GM12864 (cell line): ENCODE results near the gene POP7.

Experiments
- DNase-seq: peaks from one replicate; pipeline ENCODE4 v3.0.0-alpha.2; 2011; ENCODE audit warnings: low read depth
- H3K4me3 ChIP-seq: 2 replicates; pipeline ENCODE4 v1.5.1; 2011; ENCODE audit warnings: mild to moderate bottlenecking, low read depth, low read length, control low read depth
- TF ChIP-seq, protein P1 (sequence below): IDR thresholded peaks from 2 replicates; pipeline ENCODE4 v1.5.1; 2011; ENCODE audit warnings: low read depth, mild to moderate bottlenecking, moderate library complexity, low read length, control low read depth, inconsistent platforms; ENCODE audit errors: missing control alignments

Gene POP7

GRCh38 chr7:100731937-100732636 is 26.2 kb downstream of the POP7 start:
- no peak for DNase-seq
- no peak overlapping the region for H3K4me3 ChIP-seq
- TF ChIP-seq, protein P1, sequence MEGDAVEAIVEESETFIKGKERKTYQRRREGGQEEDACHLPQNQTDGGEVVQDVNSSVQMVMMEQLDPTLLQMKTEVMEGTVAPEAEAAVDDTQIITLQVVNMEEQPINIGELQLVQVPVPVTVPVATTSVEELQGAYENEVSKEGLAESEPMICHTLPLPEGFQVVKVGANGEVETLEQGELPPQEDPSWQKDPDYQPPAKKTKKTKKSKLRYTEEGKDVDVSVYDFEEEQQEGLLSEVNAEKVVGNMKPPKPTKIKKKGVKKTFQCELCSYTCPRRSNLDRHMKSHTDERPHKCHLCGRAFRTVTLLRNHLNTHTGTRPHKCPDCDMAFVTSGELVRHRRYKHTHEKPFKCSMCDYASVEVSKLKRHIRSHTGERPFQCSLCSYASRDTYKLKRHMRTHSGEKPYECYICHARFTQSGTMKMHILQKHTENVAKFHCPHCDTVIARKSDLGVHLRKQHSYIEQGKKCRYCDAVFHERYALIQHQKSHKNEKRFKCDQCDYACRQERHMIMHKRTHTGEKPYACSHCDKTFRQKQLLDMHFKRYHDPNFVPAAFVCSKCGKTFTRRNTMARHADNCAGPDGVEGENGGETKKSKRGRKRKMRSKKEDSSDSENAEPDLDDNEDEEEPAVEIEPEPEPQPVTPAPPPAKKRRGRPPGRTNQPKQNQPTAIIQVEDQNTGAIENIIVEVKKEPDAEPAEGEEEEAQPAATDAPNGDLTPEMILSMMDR = no peak

GRCh38 chr7:100735730-100736129 is 29.8 kb downstream of the POP7 start:
- TF ChIP-seq, protein P1 = no peak
- no peak for DNase-seq
- no peak overlapping the region for H3K4me3 ChIP-seq

GRCh38 chr7:100736671-100737070 is 30.8 kb downstream of the POP7 start:
- no peak overlapping the region for H3K4me3 ChIP-seq
- no peak for DNase-seq
- TF ChIP-seq, protein P1 = no peak

- no peak for DNase-seq
- H3K4me3 ChIP-seq = no peak overlapping the region
- TF ChIP-seq, protein P1 = no peak
Measured at GRCh38 chr7:100739934-100740333, 34.0 kb downstream of the POP7 start.

DNA sequence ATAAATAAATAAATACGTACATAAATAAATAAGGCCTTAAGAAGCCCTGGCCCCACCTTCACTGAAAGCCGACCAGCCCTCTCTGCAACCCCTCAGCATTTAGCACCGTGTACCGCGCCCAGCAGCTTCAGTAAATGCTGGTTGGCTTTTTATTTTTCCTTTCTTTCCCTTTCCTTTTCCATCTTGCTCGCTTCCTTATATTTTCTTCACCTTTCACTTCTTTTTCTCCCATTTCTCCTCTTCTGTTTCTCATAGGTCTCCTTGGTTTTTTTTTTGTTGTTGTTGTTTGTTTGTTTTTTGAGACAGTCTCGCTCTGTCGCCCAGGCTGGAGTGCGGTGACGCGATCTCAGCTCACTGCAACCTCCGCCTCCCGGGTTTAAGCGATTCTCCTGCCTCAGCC is 38.7 kb downstream of the POP7 start:
- H3K4me3 ChIP-seq = no peak overlapping the region
- no peak for DNase-seq
- TF ChIP-seq, protein P1 = no peak

GRCh38 chr7:100745184-100745583 is 39.3 kb downstream of the POP7 start:
- DNase-seq = no peak
- no peak overlapping the region for H3K4me3 ChIP-seq
- TF ChIP-seq, protein P1 = no peak

DNA sequence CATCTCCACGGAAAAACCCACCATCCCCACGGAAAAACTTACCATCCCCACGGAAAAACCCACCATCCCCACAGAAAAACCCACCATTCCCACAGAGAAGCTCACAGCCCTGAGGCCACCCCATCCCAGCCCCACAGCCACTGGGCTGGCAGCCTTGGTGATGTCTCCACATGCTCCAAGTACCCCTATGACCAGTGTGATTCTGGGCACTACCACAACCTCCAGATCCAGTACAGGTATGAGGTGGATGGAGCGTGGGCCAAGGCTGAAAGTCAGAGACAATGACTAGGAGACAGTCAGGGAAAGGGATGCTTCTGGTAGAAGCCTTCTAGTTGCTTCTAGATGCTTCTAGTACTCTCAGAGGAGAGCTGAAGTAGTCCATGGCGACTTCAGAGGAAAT is 47.1 kb downstream of the POP7 start:
- no peak for DNase-seq
- no peak overlapping the region for H3K4me3 ChIP-seq
- TF ChIP-seq, protein P1 = no peak
